NCI-H460 (cell line): ENCODE measurements around the gene XPR1. TPM values are rescaled to one million over a fixed set of nuclear protein-coding genes. Genes with fewer than 3 reads are reported as not detected.

Experiments
- DNase-seq: peaks from one replicate; pipeline ENCODE4 v3.0.0-alpha.2; 2016; ENCODE audit warnings: low read depth; ENCODE audit errors: extremely low read depth
- total RNA-seq: library from RNA; depleted of rRNA; stranded (reverse); fragments of >200 nt; shearing (Covaris generic); gene quantifications from 2 replicates; pipeline ENCODE4 v1.2.3, GENCODE V29; 2014

XPR1 gene
- total RNA-seq, 1 experiment from 2014 or later = 92.9 TPM

DNA sequence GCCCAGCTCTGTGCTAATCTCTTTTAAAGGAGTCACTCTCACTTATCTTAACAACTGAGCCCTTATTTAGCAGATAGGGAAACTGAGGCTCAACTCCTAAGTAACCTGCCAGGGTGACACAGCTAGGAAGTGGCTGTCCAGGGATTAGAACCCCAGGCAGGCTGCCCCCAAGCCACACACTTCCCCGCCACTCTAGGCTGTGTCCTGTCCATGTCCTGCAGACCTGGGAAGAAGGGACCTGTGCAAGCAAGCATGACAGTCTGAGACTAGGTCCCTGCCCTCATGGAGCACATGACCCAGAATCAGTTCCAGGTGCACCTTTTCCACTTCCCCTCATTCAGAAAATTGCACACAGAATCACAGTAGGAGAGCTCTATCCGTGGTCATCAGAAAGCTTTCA is 293.1 kb downstream of the XPR1 start:
- DNase-seq = no peak

DNA sequence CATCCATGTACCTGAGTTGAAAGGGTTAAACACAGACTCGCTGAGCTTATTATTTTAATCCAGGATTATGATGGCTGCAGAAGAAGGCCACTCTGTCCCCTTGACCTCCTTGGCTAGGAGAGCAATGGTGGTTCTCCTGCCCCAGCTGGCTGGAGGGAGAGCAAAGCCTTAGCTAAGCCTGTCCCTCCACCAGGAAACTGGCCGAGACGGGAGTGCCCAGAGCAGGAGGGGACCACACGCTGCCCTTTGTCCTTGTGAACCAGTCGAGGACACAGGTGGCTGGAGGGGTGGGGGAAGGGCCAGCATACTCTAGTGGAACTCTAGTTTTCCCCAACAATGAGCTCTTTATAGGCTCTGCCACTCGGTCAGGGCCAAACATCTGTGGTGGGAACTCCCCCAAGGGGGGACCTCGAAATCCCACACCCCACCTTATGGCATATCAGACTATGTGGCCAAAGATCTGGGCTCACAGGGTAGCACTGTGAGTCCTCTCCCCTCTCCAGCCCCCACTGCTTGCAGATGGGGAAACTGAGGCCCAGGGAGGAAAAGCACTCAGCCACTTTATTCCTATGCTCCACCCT is 293.7 kb downstream of the XPR1 start:
- DNase-seq = no peak

GRCh38 chr1:180926164-180926981 is 294.6 kb downstream of the XPR1 start:
- no peak for DNase-seq

DNA sequence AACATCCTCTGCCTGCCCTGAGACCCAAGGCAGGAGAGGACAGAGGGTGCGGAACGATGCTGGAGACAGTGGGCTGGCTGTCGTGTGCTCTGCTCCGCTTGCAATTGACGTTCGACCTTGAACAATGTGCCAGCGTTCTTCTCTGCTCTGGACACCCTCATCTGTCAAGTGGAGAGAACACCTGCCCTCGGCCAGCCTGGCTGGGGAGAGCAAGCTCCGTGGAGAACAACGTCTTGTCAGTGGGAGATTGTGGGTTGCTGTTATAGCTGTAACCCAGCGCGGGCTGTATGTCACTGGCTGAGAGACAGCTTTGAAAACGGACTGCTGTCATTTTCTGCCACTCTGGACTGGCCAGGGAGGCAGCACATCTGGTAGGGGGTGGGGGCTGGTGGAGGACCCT is 295.5 kb downstream of the XPR1 start:
- DNase-seq = no peak

DNA sequence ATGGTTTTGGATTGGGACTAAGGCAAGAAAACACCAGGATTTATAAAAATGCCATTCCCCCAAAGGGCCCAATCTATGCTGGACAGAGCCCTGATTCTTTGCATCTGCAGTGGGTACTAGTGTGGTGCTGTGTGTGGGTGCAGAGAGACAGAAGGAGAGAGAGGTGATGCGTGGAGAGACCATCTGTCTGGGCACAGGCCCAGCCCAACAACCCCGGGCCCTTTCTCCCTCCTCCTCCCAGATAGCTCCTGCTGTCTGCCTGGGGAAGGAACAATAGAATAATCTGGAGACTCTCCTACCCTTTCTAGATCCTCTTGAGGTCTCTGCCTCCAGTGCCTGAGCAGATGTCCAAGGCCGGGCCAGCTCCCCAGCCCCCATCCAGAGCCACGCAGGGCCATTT is 296.0 kb downstream of the XPR1 start:
- DNase-seq = no peak

GRCh38 chr1:180928331-180929230 is 296.8 kb downstream of the XPR1 start:
- no peak for DNase-seq

DNA sequence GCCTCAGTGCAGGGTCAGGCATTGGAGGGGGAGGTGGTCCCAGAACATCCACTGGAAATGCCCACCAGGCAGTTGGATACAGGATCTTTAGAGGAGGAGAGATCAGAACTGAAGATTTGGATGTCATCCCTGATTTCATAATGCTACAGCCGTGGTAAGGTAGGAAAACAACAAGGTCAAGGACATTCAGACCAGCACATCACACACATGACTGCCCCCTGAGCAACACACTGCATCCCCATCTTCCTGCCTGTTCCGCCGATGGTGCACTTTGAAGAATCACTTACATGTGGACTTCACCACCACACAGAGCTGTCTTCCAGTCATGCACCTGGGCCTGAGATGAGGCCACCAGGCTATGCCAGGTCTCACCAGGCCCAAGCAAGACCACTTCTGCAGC is 297.6 kb downstream of the XPR1 start:
- no peak for DNase-seq

DNA sequence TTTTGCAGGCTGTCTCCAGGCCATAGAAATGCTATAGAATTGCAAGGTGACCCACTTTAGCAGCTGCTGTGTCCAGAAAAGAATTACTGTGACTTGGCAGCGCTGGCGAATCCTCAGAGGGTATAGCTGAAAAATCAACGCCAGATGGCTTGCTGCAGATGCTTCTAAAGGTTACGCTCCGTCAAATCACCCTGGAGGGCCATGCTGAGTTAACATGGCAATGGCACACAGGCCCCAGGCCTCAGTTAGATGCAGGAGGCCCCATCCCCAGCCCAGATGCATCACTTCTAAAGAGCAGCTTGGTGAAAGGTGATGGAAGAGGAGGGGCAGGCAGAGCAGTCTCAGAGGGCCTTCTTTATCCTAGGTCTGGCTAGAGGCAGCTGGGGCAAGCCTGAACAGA is 298.9 kb downstream of the XPR1 start:
- DNase-seq = no peak

DNA sequence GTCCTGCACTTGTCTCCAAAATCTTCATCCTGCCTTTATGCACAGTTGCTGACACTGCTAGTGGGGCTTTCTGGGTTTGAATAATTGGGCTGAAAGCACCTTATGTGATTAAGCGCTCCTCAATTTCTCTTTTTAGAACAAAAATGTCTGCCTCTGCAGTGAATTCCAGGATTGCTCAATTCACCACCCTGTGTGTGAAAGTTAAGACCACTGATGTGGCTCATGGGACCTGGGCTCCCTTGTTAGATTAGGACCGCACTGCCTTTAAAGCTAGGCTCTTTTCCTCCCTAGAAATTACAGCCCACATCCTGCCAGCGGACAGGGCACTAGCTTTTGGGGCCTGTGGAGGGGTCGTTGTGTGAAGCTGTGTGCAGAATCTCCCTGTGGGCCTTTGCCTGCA is 299.7 kb downstream of the XPR1 start:
- no peak for DNase-seq

DNA sequence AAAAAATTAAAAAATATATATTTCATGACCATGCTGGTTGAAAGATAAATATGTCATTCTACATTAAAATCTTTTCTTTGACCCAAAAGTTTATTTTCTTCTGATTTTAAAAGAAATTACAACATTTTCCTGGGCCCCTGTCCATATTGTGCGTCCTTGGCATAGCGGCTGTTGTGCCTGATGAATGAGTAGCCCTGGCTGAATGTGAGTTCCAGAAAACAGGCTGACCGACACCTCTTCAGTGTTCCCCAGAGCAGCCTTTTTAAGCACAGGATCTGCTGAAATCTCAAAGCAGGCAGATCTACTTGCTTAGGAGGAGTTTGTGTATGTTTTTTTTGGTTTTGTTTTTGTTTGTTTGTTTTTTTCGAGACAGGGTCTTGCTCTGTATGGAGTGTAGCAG is 300.6 kb downstream of the XPR1 start:
- no peak for DNase-seq

DNA sequence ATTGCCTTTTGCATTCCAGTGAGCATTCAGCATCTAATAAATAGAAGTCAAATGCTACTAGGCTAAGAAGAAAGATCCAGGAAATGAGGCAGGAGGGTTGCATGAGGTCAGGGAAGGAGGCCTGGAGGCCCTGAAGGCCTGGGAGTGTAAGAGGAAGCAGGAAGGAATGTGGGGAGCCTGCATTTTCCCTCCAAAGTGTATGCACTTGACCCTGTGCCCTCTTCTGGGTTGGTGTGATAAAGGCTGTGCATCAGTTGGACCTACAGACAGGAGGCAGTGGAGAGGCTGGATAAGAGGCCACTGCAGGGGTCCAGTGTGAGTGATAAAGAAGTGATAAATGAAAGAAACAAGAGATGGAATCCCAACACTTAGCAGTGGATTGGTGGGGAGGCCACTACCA is 301.3 kb downstream of the XPR1 start:
- DNase-seq = no peak

DNA sequence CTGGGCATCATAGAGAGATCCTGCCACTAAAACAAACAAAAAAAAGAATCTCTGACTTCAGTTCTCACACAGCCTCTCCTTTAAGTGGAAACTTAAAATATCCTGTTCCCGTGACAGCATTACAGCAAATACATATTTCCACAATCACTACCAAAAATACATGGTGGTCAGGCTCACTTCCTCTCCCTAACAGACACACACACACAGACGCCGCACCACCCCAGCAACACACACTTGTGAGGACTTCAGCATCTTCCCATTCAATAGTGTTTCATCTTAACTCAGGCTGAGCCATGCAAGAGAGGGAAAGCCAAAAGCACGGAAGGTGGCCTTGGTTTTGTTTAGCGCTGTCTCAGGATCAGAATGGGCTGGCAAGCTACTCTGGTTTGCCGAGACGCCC is 302.7 kb downstream of the XPR1 start:
- no peak for DNase-seq

GRCh38 chr1:180935326-180936109 is 303.7 kb downstream of the XPR1 start:
- no peak for DNase-seq

GRCh38 chr1:180936110-180937011 is 304.5 kb downstream of the XPR1 start:
- no peak for DNase-seq

DNA sequence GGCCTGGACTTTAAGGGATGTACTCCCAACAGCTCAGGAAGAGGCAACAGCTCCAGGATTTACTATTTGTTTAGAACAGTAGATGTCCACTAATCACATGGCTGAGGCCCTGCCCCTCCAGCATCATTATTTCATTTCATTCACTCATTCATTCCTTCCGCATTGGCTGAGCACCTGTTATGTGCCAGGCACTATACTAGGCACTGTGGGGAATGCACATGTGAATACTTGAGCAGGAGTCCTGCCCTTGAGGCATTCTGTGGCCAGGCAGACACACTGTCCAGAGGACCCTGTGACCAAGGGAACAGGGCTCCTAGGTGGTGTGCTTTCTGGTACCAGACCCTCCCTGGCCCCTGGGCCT is 305.2 kb downstream of the XPR1 start:
- no peak for DNase-seq

DNA sequence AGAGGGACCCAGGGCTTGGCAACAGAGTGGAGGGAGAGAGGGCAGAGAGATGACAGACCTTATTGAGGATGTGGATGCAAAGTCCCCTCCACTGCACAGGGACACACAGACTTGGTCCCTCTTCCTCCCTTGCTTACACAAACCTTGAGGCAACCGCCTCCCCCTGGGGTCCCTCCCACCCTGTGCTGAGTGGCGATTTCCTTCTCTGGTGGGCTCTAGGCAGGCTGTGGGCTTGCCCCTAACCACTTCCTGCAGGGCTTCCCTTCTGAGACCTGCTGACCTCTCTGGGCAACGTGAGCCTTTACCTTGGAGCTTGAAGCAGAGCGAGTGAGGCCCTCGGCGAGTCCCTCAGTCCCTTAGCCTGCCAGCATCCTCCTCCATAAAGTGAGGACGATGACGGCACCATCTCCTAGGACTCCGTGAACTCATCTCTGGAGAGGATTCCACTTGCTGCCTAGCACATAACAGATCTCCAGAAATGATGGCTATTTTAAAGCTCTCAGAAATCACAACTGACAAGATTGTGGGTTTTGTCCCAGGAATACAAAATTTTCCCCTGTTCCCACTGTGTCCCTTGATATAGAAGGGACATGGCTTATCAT is 305.9 kb downstream of the XPR1 start:
- no peak for DNase-seq

DNA sequence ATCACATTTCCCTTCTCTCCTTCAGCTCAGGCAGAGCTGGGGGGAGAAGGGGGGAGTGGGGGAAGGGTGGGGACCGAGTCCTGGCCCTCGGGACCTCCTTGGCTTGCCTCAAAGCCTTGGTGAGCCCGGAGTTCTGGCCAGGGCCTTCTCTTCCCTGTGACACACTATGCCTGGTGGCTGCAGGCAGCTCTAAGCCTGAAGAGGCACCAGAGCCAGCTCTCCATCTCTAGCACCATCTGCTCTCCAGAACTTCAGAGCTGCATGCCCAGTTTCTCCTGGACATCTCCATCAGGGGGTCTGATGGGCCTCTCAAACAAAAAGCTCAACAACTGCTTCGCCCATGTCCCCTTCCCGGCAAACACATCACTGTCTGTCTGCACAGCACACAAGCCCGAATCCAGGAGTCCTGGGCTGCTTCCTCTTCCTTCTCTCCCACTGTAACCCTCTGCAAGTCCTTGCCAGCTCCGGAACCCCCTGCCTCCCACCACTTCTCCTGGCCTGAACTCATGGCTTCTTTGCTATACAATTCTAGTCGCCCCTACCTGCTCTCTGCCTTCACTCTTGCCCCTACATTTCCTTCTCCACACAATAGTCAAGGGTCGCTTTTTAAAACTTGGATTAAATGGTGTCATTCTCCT is 307.4 kb downstream of the XPR1 start:
- DNase-seq = no peak

- no peak for DNase-seq
These were observed 307.9 kb downstream of the XPR1 start for GRCh38 chr1:180939711-180940103.
